Measurements from ENCODE around the gene MRPL30.
"Not testable (repeated sequence)": the region's sequence is repeated elsewhere in the genome, so short reads cannot be mapped to it uniquely, and the experiment has no call there.

The MRPL30 gene

DNA sequence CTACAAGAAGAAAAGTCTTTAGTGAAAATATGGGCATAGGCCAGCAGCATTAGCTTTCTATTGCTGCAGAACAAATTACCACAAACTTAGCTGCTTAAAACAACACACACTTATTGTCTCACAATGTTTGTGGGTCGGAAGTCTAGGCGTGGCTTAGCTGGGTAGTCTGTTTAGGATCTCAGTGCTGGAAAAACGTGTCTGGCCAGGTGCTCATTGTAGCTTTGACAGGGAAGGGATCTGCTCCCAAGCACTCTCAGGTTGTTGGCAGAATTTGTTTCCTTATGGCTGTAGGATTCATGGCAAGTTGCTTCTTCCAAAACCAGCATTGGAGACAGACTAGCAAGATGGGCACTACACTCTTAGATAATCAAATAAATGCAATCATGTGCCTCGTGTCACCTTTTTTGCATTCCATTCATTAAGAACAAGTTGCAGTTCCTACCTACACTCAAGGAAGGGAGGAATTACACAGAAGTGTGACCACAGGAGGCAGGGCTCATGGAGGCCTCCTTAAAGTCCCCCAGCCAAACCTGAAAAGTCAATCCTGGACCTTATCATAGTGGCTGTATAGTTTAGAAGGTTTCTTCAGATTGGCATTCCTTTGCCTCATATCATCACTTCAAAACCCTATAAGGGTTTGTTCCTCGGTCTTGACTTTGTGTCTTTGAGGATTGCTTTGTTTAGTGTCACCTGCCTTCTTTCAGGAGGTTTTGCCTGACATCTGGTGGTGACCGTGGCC lies 17.3 kb downstream of the MRPL30 start:
- Histone ChIP-seq H3K4me3 (ENCODE audit: low read length) (no peak overlapping the region), H3K9ac (ENCODE audit: low read length) (no peak overlapping the region), H3K4me1 (ENCODE audit: control insufficient read depth, insufficient read depth, low read length) (no peaks in the 10 kb centered on the region), H3K27ac (ENCODE audit: low read depth, low read length) (no peak overlapping the region), H3K27me3 (ENCODE audit: control insufficient read depth, insufficient read depth, low read length) (no peaks in the 10 kb centered on the region), H3K36me3 (ENCODE audit: control insufficient read depth, insufficient read depth, low read length) (peaks cover 6% of the 10 kb centered on the region)

DNA sequence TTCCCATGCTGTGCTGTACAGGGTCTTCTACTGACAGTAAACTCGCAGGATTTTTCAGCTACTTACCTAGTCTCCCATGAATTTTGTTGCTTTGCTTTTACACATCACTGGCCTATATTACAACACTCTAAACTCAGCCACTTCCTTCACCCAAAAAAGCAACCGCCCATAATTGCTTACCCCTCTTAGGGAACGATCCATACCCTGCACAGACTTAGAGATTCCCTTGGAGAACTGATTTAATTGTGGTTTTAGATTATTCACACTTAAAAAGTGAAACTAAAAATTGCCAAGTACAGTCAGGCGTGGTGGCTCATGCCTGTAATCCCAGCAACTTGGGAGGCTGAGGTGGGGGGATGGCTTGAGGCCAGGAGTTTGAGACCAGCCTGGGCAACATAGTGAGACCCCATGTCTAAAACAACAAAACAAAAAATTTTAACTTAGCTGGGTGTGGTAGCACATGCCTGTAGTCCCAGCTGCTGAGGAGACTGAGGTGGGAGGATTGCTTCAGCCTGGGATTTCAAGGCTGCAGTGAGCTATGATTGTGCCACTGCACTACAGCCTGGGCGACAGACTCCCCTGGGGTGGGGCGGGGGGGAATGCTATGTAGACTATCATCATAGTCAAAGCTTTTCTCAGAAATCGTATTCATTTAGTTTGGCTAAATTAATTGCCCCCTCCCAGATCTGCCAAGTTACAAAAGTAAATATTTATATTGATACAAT lies 19.3 kb downstream of the MRPL30 start:
- H3K27ac ChIP-seq (ENCODE audit: low read depth, low read length) = no peak overlapping the region
- no peak overlapping the region for H3K9ac ChIP-seq (ENCODE audit: low read length)
- H3K36me3 ChIP-seq (ENCODE audit: control insufficient read depth, insufficient read depth, low read length) = peaks cover 6% of the 10 kb centered on the region
- H3K4me3 ChIP-seq (ENCODE audit: low read length) = no peak overlapping the region
- no peaks in the 10 kb centered on the region for H3K27me3 ChIP-seq (ENCODE audit: control insufficient read depth, insufficient read depth, low read length)
- no peaks in the 10 kb centered on the region for H3K4me1 ChIP-seq (ENCODE audit: control insufficient read depth, insufficient read depth, low read length)

DNA sequence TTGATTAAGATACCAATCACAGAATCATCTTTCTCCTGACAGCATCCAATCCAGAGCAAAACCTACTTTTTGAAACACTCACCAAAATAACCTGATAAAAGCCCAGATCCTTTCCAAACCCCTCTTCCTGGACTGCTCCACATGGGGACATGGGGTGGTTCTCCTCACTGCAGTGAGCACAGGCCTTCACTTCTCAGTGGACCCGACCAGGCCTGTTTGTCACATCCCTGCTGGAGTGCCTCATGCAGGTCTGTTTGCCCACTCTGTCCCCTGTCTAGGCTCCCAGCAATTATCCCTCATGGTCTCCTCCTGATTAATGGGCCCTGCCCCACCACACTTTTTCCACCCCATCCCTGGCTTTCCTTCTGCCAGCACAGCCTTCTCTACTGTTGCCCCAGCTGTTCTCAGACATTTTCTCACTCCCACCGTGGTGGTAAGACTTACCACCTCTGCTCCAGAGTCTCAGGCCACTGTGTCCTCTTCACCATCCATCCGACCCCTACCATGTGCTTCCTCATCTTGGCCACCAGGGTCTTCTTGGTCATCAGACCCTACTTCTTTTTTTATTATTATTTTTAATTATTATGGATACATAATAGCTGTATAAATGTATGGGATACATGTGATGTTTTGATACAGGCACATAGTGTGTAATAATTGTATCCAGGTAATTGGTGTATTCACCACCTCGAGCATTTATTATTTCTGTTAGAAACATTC lies 21.1 kb downstream of the MRPL30 start:
- no peaks in the 10 kb centered on the region for H3K27me3 ChIP-seq (ENCODE audit: control insufficient read depth, insufficient read depth, low read length)

DNA sequence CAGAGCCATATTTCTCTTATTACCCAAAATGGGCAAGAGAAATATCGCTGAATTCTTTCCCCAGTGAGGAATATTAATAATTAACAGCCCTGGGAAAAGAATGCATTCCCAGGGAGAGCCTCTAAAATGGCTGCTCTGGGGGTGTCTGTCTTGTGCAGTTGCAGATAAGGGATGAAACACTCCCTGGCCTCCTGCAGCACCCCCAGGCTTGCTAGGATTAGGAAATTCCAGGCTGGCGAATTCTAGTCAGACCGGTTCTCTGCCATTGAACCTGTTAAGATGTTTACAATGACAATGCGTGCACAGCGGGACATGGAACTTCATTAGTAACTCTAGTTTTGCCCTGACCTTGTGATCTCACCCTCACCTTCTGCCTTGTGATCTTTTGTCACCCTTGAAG lies 24.5 kb downstream of the MRPL30 start:
- Histone ChIP-seq H3K27ac (ENCODE audit: low read depth, low read length) (no peak overlapping the region), H3K4me1 (ENCODE audit: control insufficient read depth, insufficient read depth, low read length) (no peaks in the 10 kb centered on the region), H3K4me3 (ENCODE audit: low read length) (no peak overlapping the region), H3K27me3 (ENCODE audit: control insufficient read depth, insufficient read depth, low read length) (no peaks in the 10 kb centered on the region), H3K36me3 (ENCODE audit: control insufficient read depth, insufficient read depth, low read length) (no peaks in the 10 kb centered on the region), H3K9ac (ENCODE audit: low read length) (no peak overlapping the region)

More for the DNA sequence above, 21.1 kb downstream of the MRPL30 start:
- Histone ChIP-seq H3K27ac (ENCODE audit: low read depth, low read length) (no peak overlapping the region), H3K9ac (ENCODE audit: low read length) (no peak overlapping the region), H3K4me1 (ENCODE audit: control insufficient read depth, insufficient read depth, low read length) (no peaks in the 10 kb centered on the region), H3K36me3 (ENCODE audit: control insufficient read depth, insufficient read depth, low read length) (peaks cover 3% of the 10 kb centered on the region), H3K4me3 (ENCODE audit: low read length) (no peak overlapping the region)

DNA sequence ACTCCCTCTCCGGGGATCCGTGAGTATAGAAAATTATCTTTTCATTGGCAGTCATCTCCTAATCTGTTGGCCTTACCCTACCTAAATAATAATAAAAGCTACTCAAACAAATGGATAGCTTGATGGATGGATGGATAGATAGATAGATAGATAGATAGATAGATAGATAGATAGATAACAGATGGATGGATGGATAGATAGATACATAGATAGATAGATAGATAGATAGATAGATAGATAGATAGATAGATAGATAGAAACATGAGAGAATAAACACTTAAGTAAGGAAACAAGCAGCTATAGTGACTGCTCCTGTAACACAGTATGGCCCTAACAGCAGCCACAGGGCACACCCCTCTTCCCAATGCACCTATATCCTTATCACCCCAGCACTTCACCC lies 35.1 kb downstream of the MRPL30 start:
- Histone ChIP-seq H3K27me3 (ENCODE audit: control insufficient read depth, insufficient read depth, low read length) (no peaks in the 10 kb centered on the region), H3K9ac (ENCODE audit: low read length) (no peak overlapping the region), H3K27ac (ENCODE audit: low read depth, low read length) (no peak overlapping the region), H3K36me3 (ENCODE audit: control insufficient read depth, insufficient read depth, low read length) (no peaks in the 10 kb centered on the region), H3K4me1 (ENCODE audit: control insufficient read depth, insufficient read depth, low read length) (no peaks in the 10 kb centered on the region), H3K4me3 (ENCODE audit: low read length) (no peak overlapping the region)

DNA sequence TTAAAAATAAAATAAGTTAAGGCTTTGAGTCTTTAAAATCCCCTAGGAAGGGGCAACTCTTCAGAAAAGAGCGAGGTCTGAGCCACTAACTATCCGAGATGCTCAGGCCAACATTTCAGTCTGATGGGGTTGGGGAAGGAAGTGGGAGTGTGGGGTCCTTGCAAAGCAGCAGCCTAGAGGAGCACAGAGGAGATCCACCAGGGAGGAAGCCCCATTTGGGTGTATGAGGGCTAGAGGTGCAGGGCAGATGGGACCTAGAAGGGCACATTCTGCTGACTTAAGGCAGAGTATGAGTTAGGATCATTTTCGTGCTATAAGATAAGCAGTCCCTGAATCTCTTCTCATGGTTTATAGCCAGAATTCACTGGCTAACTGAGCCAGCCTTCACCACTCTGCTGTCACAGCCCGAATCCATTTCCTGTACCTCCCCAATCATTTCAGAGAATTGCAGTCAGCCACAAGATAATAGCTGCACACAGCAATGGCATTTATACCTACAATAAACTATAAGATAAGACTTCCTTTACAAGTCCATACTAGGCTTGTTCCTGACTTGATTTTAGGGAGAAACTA lies 37.0 kb downstream of the MRPL30 start:
- no peak overlapping the region for H3K27ac ChIP-seq (ENCODE audit: low read depth, low read length)
- no peaks in the 10 kb centered on the region for H3K36me3 ChIP-seq (ENCODE audit: control insufficient read depth, insufficient read depth, low read length)
- no peaks in the 10 kb centered on the region for H3K4me1 ChIP-seq (ENCODE audit: control insufficient read depth, insufficient read depth, low read length)
- H3K4me3 ChIP-seq (ENCODE audit: low read length) = no peak overlapping the region
- no peak overlapping the region for H3K9ac ChIP-seq (ENCODE audit: low read length)
- H3K27me3 ChIP-seq (ENCODE audit: control insufficient read depth, insufficient read depth, low read length) = no peaks in the 10 kb centered on the region

DNA sequence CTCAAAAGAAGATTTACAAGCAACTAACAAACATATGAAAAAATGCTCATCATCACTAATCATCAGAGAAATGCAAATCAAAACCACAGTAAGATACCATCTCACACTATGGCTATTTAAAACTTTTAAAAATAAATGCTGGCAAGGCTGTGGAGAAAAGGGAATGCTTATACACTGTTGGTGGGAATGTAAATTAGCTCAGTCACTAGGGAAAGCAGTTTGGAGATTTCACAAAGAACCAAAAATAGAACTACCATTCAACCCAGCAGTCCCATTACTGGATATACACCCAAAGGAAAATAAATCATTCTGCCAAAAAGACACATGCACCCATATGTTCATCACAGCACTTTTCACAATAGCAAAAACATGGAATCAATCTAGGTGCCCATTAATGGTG lies 52.2 kb downstream of the MRPL30 start:
- H3K9ac ChIP-seq (ENCODE audit: low read length); H3K27ac ChIP-seq (ENCODE audit: low read depth, low read length); H3K36me3 ChIP-seq (ENCODE audit: control insufficient read depth, insufficient read depth, low read length); H3K27me3 ChIP-seq (ENCODE audit: control insufficient read depth, insufficient read depth, low read length); H3K4me3 ChIP-seq (ENCODE audit: low read length); H3K4me1 ChIP-seq (ENCODE audit: control insufficient read depth, insufficient read depth, low read length): not testable (repeated sequence)

DNA sequence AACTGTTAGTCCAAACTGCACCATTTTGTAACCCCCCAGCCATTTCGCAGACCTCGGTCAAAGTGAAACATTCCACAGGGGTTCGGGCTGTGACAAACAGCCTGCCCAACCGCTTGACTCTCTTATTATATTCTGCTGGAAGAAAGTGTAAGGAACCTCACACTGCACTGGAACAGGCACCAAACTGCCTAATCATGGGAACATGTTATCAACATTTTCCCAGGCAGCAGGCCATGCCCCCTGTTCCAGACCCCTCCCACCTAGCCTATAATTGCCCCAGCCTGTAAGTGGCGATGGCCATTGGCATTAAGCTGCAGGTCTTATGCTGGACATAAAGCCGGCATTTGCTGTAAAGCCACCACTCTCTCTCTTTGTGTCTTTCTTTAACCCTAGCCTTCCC lies 57.6 kb downstream of the MRPL30 start:
- Histone ChIP-seq H3K36me3 (ENCODE audit: control insufficient read depth, insufficient read depth, low read length) (no peaks in the 10 kb centered on the region), H3K4me3 (ENCODE audit: low read length) (no peak overlapping the region), H3K27me3 (ENCODE audit: control insufficient read depth, insufficient read depth, low read length) (no peaks in the 10 kb centered on the region), H3K27ac (ENCODE audit: low read depth, low read length) (no peak overlapping the region), H3K9ac (ENCODE audit: low read length) (no peak overlapping the region), H3K4me1 (ENCODE audit: control insufficient read depth, insufficient read depth, low read length) (no peaks in the 10 kb centered on the region)

DNA sequence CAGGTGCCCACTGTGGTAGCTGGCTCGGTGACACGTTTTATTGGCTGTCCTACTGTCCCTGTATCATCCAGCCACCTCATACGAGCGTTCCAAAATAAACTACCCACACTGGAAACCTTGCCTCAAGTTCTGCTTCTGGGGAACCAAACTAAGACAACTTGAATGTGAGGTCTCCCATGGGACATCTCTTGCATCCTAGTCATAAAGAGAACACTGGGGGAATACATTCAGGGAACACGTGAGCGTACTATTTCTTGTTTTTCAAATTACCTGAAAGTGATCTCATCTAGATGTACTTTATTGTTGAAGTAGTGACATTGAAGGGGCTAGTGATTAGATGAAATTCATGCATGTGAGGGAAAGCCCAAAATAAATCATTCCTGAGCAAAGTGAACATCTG lies 59.4 kb downstream of the MRPL30 start:
- Histone ChIP-seq H3K27me3 (ENCODE audit: control insufficient read depth, insufficient read depth, low read length) (no peaks in the 10 kb centered on the region), H3K36me3 (ENCODE audit: control insufficient read depth, insufficient read depth, low read length) (no peaks in the 10 kb centered on the region), H3K4me3 (ENCODE audit: low read length) (no peak overlapping the region), H3K27ac (ENCODE audit: low read depth, low read length) (no peak overlapping the region), H3K4me1 (ENCODE audit: control insufficient read depth, insufficient read depth, low read length) (no peaks in the 10 kb centered on the region), H3K9ac (ENCODE audit: low read length) (no peak overlapping the region)

DNA sequence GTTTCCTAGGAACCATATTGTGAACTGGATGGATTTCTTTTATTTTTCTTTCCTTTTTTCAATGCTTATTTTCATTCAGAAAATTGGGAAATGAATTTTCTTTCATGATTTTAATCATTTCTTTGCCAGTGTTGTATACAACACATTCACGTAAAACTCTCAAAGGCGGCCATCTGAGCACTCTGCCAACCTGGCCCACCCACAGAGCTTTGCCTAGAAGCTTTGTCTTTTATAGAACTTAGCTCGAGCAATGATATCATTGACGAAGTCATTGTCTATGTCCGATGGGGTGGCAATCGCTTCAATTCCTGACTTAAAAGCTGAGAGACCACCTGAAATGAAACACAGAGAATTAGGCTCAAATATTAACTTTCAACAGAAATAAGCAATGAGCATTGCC lies 61.2 kb downstream of the MRPL30 start:
- H3K27me3 ChIP-seq (ENCODE audit: control insufficient read depth, insufficient read depth, low read length) = no peaks in the 10 kb centered on the region
- H3K27ac ChIP-seq (ENCODE audit: low read depth, low read length) = no peak overlapping the region
- H3K4me3 ChIP-seq (ENCODE audit: low read length) = no peak overlapping the region
- no peak overlapping the region for H3K9ac ChIP-seq (ENCODE audit: low read length)
- H3K36me3 ChIP-seq (ENCODE audit: control insufficient read depth, insufficient read depth, low read length) = no peaks in the 10 kb centered on the region
- no peaks in the 10 kb centered on the region for H3K4me1 ChIP-seq (ENCODE audit: control insufficient read depth, insufficient read depth, low read length)

All from rectal smooth muscle tissue (tissue), 1 donor.